Dendritic cell treated with granulocyte-macrophage colony-stimulating factor and Interleukin-4, amounts not matched to agents 40 ng/mL and 50 ng/mL, for 4 days (primary cell): ENCODE data around the gene AUTS2.

Experiments used
- H3K27ac Mint-ChIP-seq: one replicate; pipeline ENCODE4 v1.8.0; 2022; ENCODE audit warnings: mild to moderate bottlenecking, mixed read lengths
- H3K27me3 Mint-ChIP-seq: one replicate; pipeline ENCODE4 v1.8.0; 2022; ENCODE audit warnings: mild to moderate bottlenecking, mixed read lengths
- H3K36me3 Mint-ChIP-seq: one replicate; pipeline ENCODE4 v1.8.0; 2022; ENCODE audit warnings: low read depth, mixed read lengths
- H3K4me1 Mint-ChIP-seq: one replicate; pipeline ENCODE4 v1.8.0; 2022; ENCODE audit warnings: low read depth, mixed read lengths
- H3K4me3 Mint-ChIP-seq: one replicate; pipeline ENCODE4 v1.8.0; 2022; ENCODE audit warnings: mild to moderate bottlenecking, moderate library complexity, mixed read lengths
- H3K9me3 Mint-ChIP-seq: one replicate; pipeline ENCODE4 v1.8.0; 2022; ENCODE audit warnings: mixed read lengths
- intact Hi-C: fragments of 100-400 bp; cut with micrococcal nuclease; formaldehyde crosslinking; loops from one replicate; pipeline ENCODE4 v1.15.0; 2022

The AUTS2 gene

DNA sequence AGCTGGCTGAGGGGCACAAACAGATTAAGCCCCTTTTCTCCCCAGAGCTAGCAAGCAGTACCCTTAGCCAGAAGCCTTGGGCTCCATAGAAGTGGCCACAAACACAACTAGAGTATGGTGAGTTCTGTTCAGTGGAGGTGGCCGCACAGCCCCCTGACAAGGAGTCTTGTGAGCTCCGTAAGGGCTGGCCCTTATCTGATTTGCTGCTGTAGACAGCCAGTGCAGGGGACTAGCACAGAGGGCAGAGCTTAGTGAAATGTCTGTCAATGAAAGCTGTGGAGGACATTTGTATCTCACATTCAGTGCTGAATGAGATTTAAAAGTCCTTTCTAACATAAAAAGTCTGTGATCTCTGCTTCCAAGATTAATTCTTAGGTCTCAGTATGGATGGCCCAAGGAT, 137.3 kb downstream of the AUTS2 start:
- H3K27me3 Mint-ChIP-seq = no peaks in the 10 kb centered on the region
- no peaks in the 10 kb centered on the region for H3K4me1 Mint-ChIP-seq
- H3K36me3 Mint-ChIP-seq = no peaks in the 10 kb centered on the region
- no peak overlapping the region for H3K27ac Mint-ChIP-seq
- no peak overlapping the region for H3K4me3 Mint-ChIP-seq
- intact Hi-C loops = no loop called here
- no peaks in the 10 kb centered on the region for H3K9me3 Mint-ChIP-seq

GRCh38 chr7:69736126-69736810, 138.0 kb downstream of the AUTS2 start:
- Mint-ChIP-seq H3K27ac (no peak overlapping the region), H3K4me3 (no peak overlapping the region), H3K9me3 (no peaks in the 10 kb centered on the region), H3K27me3 (no peaks in the 10 kb centered on the region), H3K36me3 (no peaks in the 10 kb centered on the region), H3K4me1 (no peaks in the 10 kb centered on the region)
- intact Hi-C loops = no loop called here

- intact Hi-C loops = no loop called here
- Mint-ChIP-seq H3K36me3 (no peaks in the 10 kb centered on the region), H3K27me3 (no peaks in the 10 kb centered on the region), H3K4me3 (no peak overlapping the region), H3K27ac (no peak overlapping the region), H3K4me1 (no peaks in the 10 kb centered on the region), H3K9me3 (no peaks in the 10 kb centered on the region)
These were observed 140.2 kb downstream of the AUTS2 start for GRCh38 chr7:69738396-69738951.

GRCh38 chr7:69739190-69739589, 140.9 kb downstream of the AUTS2 start:
- Mint-ChIP-seq H3K27ac (no peak overlapping the region), H3K36me3 (no peaks in the 10 kb centered on the region), H3K4me1 (no peaks in the 10 kb centered on the region), H3K27me3 (no peaks in the 10 kb centered on the region), H3K4me3 (no peak overlapping the region), H3K9me3 (no peaks in the 10 kb centered on the region)
- intact Hi-C loops = no loop called here

DNA sequence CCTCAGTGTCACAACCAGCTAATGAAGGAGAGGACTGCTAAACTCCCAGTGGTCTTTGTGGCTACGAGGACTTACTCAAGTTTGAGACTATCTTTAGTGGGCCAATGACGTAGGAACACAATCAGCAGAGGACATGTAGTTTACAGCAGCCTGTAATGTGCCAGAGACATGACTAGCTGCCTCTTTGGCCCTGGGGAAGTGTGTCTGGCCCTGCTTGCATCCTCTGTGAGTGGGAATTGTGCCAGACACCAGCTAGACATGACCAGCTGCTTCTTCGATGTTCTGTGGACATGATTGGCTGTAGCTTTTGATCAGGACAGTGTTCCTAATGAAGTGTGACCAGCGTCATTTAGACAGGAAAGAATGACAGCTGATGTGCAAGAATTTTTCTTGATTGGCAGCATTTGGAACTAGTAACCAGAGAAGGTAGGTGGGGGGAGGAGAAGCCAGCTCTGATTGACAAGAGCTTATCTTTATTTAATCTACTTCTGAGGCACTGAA, 141.7 kb downstream of the AUTS2 start:
- no peaks in the 10 kb centered on the region for H3K4me1 Mint-ChIP-seq
- intact Hi-C loops = no loop called here
- no peaks in the 10 kb centered on the region for H3K9me3 Mint-ChIP-seq
- no peak overlapping the region for H3K27ac Mint-ChIP-seq
- no peaks in the 10 kb centered on the region for H3K36me3 Mint-ChIP-seq
- H3K27me3 Mint-ChIP-seq = no peaks in the 10 kb centered on the region
- H3K4me3 Mint-ChIP-seq = no peak overlapping the region

DNA sequence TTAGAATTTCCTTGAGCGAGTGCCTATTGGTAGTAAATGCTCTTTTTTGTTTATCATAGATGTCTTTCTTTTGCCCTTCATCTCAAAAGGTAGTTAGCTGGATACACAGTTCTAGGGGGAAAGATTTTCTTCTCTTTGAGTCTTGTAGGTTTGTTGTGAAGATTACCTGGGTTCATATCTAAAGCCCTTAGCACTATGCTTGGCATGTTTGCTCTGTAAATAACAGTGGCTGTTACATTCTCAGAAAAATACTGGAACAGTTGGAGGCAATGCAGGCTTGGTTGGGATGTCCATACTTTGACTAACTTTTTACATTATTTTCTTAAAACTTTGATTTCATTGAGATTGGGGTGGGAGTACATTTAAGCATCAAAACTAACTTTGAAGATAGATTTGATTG, 144.0 kb downstream of the AUTS2 start:
- H3K36me3 Mint-ChIP-seq = no peaks in the 10 kb centered on the region
- no peak overlapping the region for H3K4me3 Mint-ChIP-seq
- H3K9me3 Mint-ChIP-seq = no peaks in the 10 kb centered on the region
- no peak overlapping the region for H3K27ac Mint-ChIP-seq
- H3K4me1 Mint-ChIP-seq = peaks cover 1% of the 10 kb centered on the region
- no peaks in the 10 kb centered on the region for H3K27me3 Mint-ChIP-seq
- intact Hi-C loops = no loop called here

DNA sequence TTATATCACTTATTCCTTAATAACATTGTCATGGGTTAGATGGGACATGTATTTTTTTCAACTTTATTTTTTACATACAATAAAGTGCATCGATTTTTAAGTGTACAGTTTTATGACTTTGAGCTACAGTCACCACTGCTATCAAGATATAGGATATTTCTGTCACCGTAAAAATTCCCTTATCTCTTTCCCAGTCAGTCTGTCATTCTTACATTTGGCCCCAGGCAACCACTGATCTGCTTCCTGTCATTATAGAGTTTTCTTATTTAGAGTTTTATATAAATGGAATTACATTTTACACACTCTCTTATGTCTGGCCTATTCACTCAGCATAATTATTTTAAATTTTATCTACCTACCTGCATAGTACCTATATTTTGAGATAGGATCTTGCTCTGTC, 145.2 kb downstream of the AUTS2 start:
- Mint-ChIP-seq H3K36me3 (no peaks in the 10 kb centered on the region), H3K27me3 (no peaks in the 10 kb centered on the region), H3K4me1 (peaks cover 6% of the 10 kb centered on the region), H3K27ac (no peak overlapping the region), H3K9me3 (no peaks in the 10 kb centered on the region), H3K4me3 (no peak overlapping the region)
- intact Hi-C loops = no loop called here

- intact Hi-C loops = no loop called here
- Mint-ChIP-seq H3K4me3 (no peak overlapping the region), H3K9me3 (no peaks in the 10 kb centered on the region), H3K36me3 (no peaks in the 10 kb centered on the region), H3K27me3 (no peaks in the 10 kb centered on the region), H3K4me1 (peaks cover 6% of the 10 kb centered on the region), H3K27ac (no peak overlapping the region)
These were observed 145.8 kb downstream of the AUTS2 start for GRCh38 chr7:69744026-69744425.

DNA sequence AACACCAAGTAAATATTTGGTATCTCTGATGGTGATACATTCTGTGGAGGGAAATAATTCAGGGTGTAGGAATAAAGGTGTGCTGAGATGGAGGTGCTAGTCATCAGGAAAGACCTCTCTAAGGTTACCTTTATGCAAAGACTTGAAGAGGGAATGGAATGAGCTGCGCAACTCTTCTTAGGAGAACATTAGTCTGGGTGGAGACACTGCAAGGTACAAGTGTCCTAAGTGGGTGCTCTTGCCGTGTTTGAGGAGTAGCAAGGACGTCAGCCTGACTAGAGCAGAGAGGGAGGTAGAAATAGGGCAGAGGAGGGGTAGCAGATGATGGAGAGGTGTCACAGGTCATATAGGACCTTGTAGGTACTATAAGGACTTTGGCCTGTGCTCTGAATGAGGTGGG, 148.1 kb downstream of the AUTS2 start:
- no peak overlapping the region for H3K4me3 Mint-ChIP-seq
- intact Hi-C loops = no loop called here
- H3K36me3 Mint-ChIP-seq = no peaks in the 10 kb centered on the region
- peaks cover 6% of the 10 kb centered on the region for H3K4me1 Mint-ChIP-seq
- H3K27me3 Mint-ChIP-seq = no peaks in the 10 kb centered on the region
- no peaks in the 10 kb centered on the region for H3K9me3 Mint-ChIP-seq
- no peak overlapping the region for H3K27ac Mint-ChIP-seq

DNA sequence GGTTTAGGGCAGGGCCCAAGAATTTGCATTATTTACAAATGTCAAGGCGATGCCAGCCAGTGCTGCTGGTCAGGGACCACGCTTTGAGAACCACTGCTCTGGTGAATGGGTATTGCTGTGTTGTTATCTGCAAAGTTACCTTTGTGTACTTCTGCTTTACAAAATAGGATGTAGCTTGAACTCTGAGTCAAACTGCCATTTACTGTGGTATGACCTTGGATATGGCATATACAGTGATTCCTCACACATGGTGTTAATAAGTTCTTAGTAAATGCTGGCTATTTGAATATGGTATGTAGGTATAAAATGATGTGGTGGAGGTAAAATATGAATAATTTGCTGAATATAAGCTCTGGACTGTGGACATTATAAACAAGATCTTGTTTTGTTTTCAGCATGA, 148.9 kb downstream of the AUTS2 start:
- no peak overlapping the region for H3K27ac Mint-ChIP-seq
- no peaks in the 10 kb centered on the region for H3K27me3 Mint-ChIP-seq
- intact Hi-C loops = no loop called here
- H3K36me3 Mint-ChIP-seq = no peaks in the 10 kb centered on the region
- no peak overlapping the region for H3K4me3 Mint-ChIP-seq
- peaks cover 6% of the 10 kb centered on the region for H3K4me1 Mint-ChIP-seq
- no peaks in the 10 kb centered on the region for H3K9me3 Mint-ChIP-seq

- H3K9me3 Mint-ChIP-seq = no peaks in the 10 kb centered on the region
- no peaks in the 10 kb centered on the region for H3K27me3 Mint-ChIP-seq
- no peak overlapping the region for H3K27ac Mint-ChIP-seq
- peaks cover 6% of the 10 kb centered on the region for H3K4me1 Mint-ChIP-seq
- no peak overlapping the region for H3K4me3 Mint-ChIP-seq
- intact Hi-C loops = no loop called here
- no peaks in the 10 kb centered on the region for H3K36me3 Mint-ChIP-seq
These were observed 150.3 kb downstream of the AUTS2 start for GRCh38 chr7:69748530-69748929.

DNA sequence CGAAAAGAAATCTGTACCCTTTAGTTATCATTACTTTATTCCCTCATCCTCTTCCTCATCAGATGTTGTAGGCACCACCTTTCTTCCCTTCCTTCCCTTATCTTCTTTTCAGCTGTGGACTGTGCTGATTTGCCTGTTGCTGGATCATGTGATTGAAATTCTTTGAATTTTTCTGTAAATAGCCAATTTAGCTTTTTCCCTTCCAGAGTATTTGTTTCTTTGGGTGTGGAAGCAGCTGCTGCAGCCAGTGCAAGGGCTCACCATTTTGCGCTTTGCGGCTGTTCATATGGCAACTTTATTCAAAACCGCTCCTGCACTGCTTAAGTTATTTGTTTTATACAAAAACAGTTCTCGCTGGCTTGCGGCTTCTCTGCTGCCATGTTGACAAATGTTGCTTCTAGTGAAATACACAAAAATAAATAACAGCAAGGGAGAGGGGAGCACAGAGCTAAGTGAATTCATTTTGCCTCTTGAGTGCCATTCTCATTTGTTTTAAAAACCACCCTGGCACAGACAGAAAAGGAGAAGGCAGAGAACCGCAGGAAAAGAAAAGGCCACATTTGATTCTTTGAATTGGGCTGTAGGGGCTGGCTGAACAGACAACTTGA, 151.2 kb downstream of the AUTS2 start:
- Mint-ChIP-seq H3K4me1 (peaks cover 11% of the 10 kb centered on the region), H3K4me3 (no peak overlapping the region), H3K36me3 (no peaks in the 10 kb centered on the region), H3K9me3 (no peaks in the 10 kb centered on the region), H3K27me3 (no peaks in the 10 kb centered on the region), H3K27ac (no peak overlapping the region)
- intact Hi-C loops = no loop called here

GRCh38 chr7:69749994-69750393, 151.7 kb downstream of the AUTS2 start:
- intact Hi-C loops = no loop called here
- Mint-ChIP-seq H3K27ac (no peak overlapping the region), H3K36me3 (no peaks in the 10 kb centered on the region), H3K4me1 (peaks cover 11% of the 10 kb centered on the region), H3K9me3 (no peaks in the 10 kb centered on the region), H3K27me3 (no peaks in the 10 kb centered on the region), H3K4me3 (no peak overlapping the region)

GRCh38 chr7:69751026-69751425, 152.8 kb downstream of the AUTS2 start:
- no peak overlapping the region for H3K27ac Mint-ChIP-seq
- no peak overlapping the region for H3K4me3 Mint-ChIP-seq
- no peaks in the 10 kb centered on the region for H3K36me3 Mint-ChIP-seq
- intact Hi-C loops = no loop called here
- H3K9me3 Mint-ChIP-seq = no peaks in the 10 kb centered on the region
- peaks cover 11% of the 10 kb centered on the region for H3K4me1 Mint-ChIP-seq
- no peaks in the 10 kb centered on the region for H3K27me3 Mint-ChIP-seq

- no peak overlapping the region for H3K27ac Mint-ChIP-seq
- H3K9me3 Mint-ChIP-seq = no peaks in the 10 kb centered on the region
- H3K27me3 Mint-ChIP-seq = no peaks in the 10 kb centered on the region
- H3K36me3 Mint-ChIP-seq = no peaks in the 10 kb centered on the region
- H3K4me3 Mint-ChIP-seq = no peak overlapping the region
- H3K4me1 Mint-ChIP-seq = peaks cover 5% of the 10 kb centered on the region
- intact Hi-C loops = no loop called here
These were observed 155.7 kb downstream of the AUTS2 start for GRCh38 chr7:69753981-69754380.
